A549 (cell line): ENCODE measurements around the gene EIF4G3. TPM values are rescaled to one million over a fixed set of nuclear protein-coding genes. Genes with fewer than 3 reads are reported as not detected.

Source experiments
- ATAC-seq, 2 experiments: fragments of 200-7000 bp in 1 of 2; fragments of >200 bp in 1 of 2; cut with Nextera tagmentation in 1 of 2; cut with Tn5 transposase in 1 of 2; 3 replicates each; pipeline versions ENCODE4 v1.8.0 to v1.9.1; 2018 to 2020; ENCODE audit warnings: mild to moderate bottlenecking in 1 of 2, moderate library complexity in 1 of 2
- CTCF ChIA-PET: fragments of 300-600 bp; sonication (Branson Sonifier 250); formaldehyde crosslinking; extraction: SDS; loops from one replicate; lab custom pipeline; 2021; ENCODE audit warnings: antibody characterized with exemption, inconsistent platforms; lab: Yijun Ruan, JAX
- POLR2A ChIA-PET: fragments of 350-600 bp; formaldehyde crosslinking; extraction: SDS; loops from one replicate; lab custom pipeline; 2021; ENCODE audit warnings: antibody characterized with exemption, inconsistent platforms; lab: Yijun Ruan, JAX
- DNase-seq, 2 experiments: peaks; one replicate each; pipeline versions ENCODE4 v3.0.0 to v3.0.0-alpha.2; 2011 to 2016; ENCODE audit warnings: low read depth in 1 of 2, low spot score in 1 of 2
- FAIRE-seq: peaks from 2 replicates; lab custom pipeline; 2011; peaks lifted over from hg19 to GRCh38; lab: Jason Lieb, UNC
- H3K27ac ChIP-seq, 2 experiments: fragments of >200 bp; sonication (Bioruptor Twin); formaldehyde crosslinking; 3 replicates each; pipeline ENCODE4 v1.5.1; 2016 to 2017
- H3K4me1 ChIP-seq: fragments of >200 bp; sonication (Bioruptor Twin); formaldehyde crosslinking; 3 replicates; pipeline ENCODE4 v1.6.1; 2016
- H3K4me2 ChIP-seq: fragments of >200 bp; sonication (Bioruptor Twin); formaldehyde crosslinking; 3 replicates; pipeline ENCODE4 v1.6.1; 2016
- H3K4me3 ChIP-seq: fragments of >200 bp; sonication (Bioruptor Twin); formaldehyde crosslinking; 3 replicates; pipeline ENCODE4 v1.5.1; 2016
- H3K9me3 ChIP-seq: fragments of >200 bp; sonication (Bioruptor Twin); formaldehyde crosslinking; 3 replicates; pipeline ENCODE4 v1.6.1; 2016
- BHLHE40 ChIP-seq: IDR thresholded peaks from 2 replicates; pipeline ENCODE4 v1.6.1; 2012; ENCODE audit warnings: low read depth, low read length, inconsistent platforms
- CBX8 ChIP-seq: fragments of 200-600 bp; sonication (generic); IDR thresholded peaks from 2 replicates; pipeline ENCODE4 v1.6.1; 2016
- CHD2 ChIP-seq: fragments of 150-350 bp; IDR thresholded peaks from 2 replicates; pipeline ENCODE4 v1.6.1; 2014; ENCODE audit warnings: low read length; ENCODE audit not compliant: partially characterized antibody
- EP300 ChIP-seq, 2 experiments: fragments of >200 bp; sonication (Bioruptor Twin); formaldehyde crosslinking; IDR thresholded peaks; 2 replicates in 1 of 2; 3 replicates in 1 of 2; pipeline ENCODE4 v1.6.1; 2016 to 2017
- ESRRA ChIP-seq: fragments of 150-350 bp; IDR thresholded peaks from 2 replicates; pipeline ENCODE4 v1.6.1; 2014; ENCODE audit warnings: mild to moderate bottlenecking, low read length, borderline replicate concordance
- FOXS1 ChIP-seq: fragments of 250-450 bp; sonication (Bioruptor Pico); IDR thresholded peaks from 2 replicates; pipeline ENCODE4 v1.5.0; 2020; ENCODE audit warnings: mild to moderate bottlenecking, moderate library complexity
- HOXB5 ChIP-seq: fragments of 250-450 bp; sonication (Bioruptor Pico); IDR thresholded peaks from 2 replicates; pipeline ENCODE4 v1.5.0; 2020; ENCODE audit warnings: mild to moderate bottlenecking, moderate library complexity
- JUN ChIP-seq, 2 experiments: fragments of >200 bp; sonication (Bioruptor Twin); formaldehyde crosslinking; IDR thresholded peaks; 2 replicates in 1 of 2; 3 replicates in 1 of 2; pipeline ENCODE4 v1.6.1; 2016 to 2017
- JUNB ChIP-seq: fragments of >200 bp; sonication (Bioruptor Twin); formaldehyde crosslinking; IDR thresholded peaks from 2 replicates; pipeline ENCODE4 v1.6.1; 2016
- KDM1A ChIP-seq: fragments of 200-600 bp; sonication (generic); IDR thresholded peaks from 2 replicates; pipeline ENCODE4 v1.6.1; 2016; ENCODE audit warnings: low read depth, mild to moderate bottlenecking
- KDM5A ChIP-seq: fragments of 200-600 bp; sonication (generic); IDR thresholded peaks from 2 replicates; pipeline ENCODE4 v1.6.1; 2016; ENCODE audit warnings: antibody characterized with exemption, mild to moderate bottlenecking
- MYC ChIP-seq: IDR thresholded peaks from 2 replicates; pipeline ENCODE4 v1.6.1; 2012; ENCODE audit warnings: mild to moderate bottlenecking, inconsistent platforms, low read length, improper control_type of control experiment, borderline replicate concordance
- PHF8 ChIP-seq: fragments of 200-600 bp; sonication (generic); IDR thresholded peaks from 2 replicates; pipeline ENCODE4 v1.6.1; 2016; ENCODE audit warnings: low read depth, mild to moderate bottlenecking, antibody characterized with exemption, moderate library complexity, borderline replicate concordance
- RARB ChIP-seq: fragments of 250-450 bp; sonication (Bioruptor Pico); IDR thresholded peaks from 2 replicates; pipeline ENCODE4 v1.8.0; 2021; ENCODE audit warnings: mild to moderate bottlenecking, moderate library complexity
- RCOR1 ChIP-seq: fragments of 150-350 bp; IDR thresholded peaks from 2 replicates; pipeline ENCODE4 v1.6.1; 2014; ENCODE audit warnings: antibody characterized with exemption, low read length, low read depth
- RFX5 ChIP-seq: fragments of 450-650 bp; IDR thresholded peaks from 2 replicates; pipeline ENCODE4 v1.7.1; 2014; ENCODE audit warnings: antibody characterized with exemption, mild to moderate bottlenecking, moderate library complexity
- RNF2 ChIP-seq: fragments of 200-600 bp; sonication (generic); IDR thresholded peaks from 2 replicates; pipeline ENCODE4 v1.6.1; 2016; ENCODE audit warnings: low read depth, mild to moderate bottlenecking, antibody characterized with exemption, moderate library complexity, borderline replicate concordance
- TFCP2L1 ChIP-seq: fragments of 250-450 bp; sonication (Bioruptor Pico); IDR thresholded peaks from 2 replicates; pipeline ENCODE4 v1.5.0; 2021; ENCODE audit warnings: mild to moderate bottlenecking
- ZNF302 ChIP-seq: fragments of 250-450 bp; sonication (Bioruptor Pico); IDR thresholded peaks from 2 replicates; pipeline ENCODE4 v1.9.0; 2021; ENCODE audit warnings: inconsistent platforms, mild to moderate bottlenecking, moderate library complexity
- WGBS: methylation state at CpG from one replicate; pipeline ENCODE4 v1.1.6; 2017; ENCODE audit errors: missing lambda C conversion rate; 5-methylcytosine and 5-hydroxymethylcytosine counted together
- polyA plus RNA-seq, 4 experiments: library from polyadenylated mRNA; depleted of rRNA in 3 of 4; stranded (reverse); fragments of >200 nt; fragmentation: RNase III in 1 of 4; extraction: RNeasy Plus Mini Kit Qiagen cat#74134 plus additional on column Dnase treatment in 1 of 4; gene quantifications; 2 replicates in 3 of 4; 3 replicates in 1 of 4; pipeline ENCODE4 v1.2.3, GENCODE V29; 2011 to 2017
- TF ChIP-seq, protein P1 (sequence below): IDR thresholded peaks from 2 replicates; pipeline ENCODE4 v1.6.1; 2012; ENCODE audit warnings: low read depth, borderline replicate concordance
- TF ChIP-seq, protein P2 (sequence below): fragments of 450-650 bp; IDR thresholded peaks from 2 replicates; pipeline ENCODE4 v1.6.1; 2014; ENCODE audit warnings: antibody characterized with exemption
- TF ChIP-seq, protein P3 (sequence below): fragments of >200 bp; sonication (Bioruptor Twin); formaldehyde crosslinking; IDR thresholded peaks from 2 replicates; pipeline ENCODE4 v1.6.1; 2016
- TF ChIP-seq, protein P4 (sequence below): IDR thresholded peaks from 2 replicates; pipeline ENCODE4 v1.6.1; 2012
- TF ChIP-seq, protein P5 (sequence below): fragments of >200 bp; sonication (Bioruptor Twin); formaldehyde crosslinking; IDR thresholded peaks from 3 replicates; pipeline ENCODE4 v1.6.1; 2016
- TF ChIP-seq, protein P6 (sequence below): IDR thresholded peaks from 2 replicates; pipeline ENCODE4 v1.6.1; 2012
- TF ChIP-seq, protein P7 (sequence below): fragments of >200 bp; sonication (Bioruptor Twin); formaldehyde crosslinking; IDR thresholded peaks from 3 replicates; pipeline ENCODE4 v1.5.1; 2016

EIF4G3 gene
- polyA plus RNA-seq, 2 of the 4 experiments (the other 2 are of a cell fraction) = 25.0 to 51.3 TPM

DNA sequence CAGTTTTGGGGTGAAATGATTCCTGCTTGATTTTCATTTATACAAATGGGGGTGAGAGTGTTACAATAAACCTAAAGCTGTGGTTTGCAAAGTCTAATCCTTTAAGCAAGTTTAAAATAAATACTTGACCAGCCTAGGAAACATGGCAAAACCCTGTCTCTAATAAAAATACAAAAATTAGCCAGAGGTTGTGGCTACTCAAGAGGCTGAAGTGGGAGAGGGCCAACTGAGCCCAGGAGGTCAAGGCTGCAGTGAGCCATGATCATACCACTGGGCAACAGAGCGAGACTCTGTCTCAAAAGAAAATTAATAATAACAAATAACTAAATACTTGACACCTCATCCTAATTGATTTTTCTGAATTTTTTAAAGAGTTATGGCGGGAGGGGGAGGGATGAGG lies 110.8 kb downstream of the EIF4G3 start (continued):
- TF ChIP-seq JUNB = no peak
- no peak for TF ChIP-seq RARB (CRISPR knock-in tag)
- TF ChIP-seq CBX8 = no peak
- TF ChIP-seq PHF8 = no peak
- TF ChIP-seq, protein P1, sequence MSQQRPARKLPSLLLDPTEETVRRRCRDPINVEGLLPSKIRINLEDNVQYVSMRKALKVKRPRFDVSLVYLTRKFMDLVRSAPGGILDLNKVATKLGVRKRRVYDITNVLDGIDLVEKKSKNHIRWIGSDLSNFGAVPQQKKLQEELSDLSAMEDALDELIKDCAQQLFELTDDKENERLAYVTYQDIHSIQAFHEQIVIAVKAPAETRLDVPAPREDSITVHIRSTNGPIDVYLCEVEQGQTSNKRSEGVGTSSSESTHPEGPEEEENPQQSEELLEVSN = no peak

DNA sequence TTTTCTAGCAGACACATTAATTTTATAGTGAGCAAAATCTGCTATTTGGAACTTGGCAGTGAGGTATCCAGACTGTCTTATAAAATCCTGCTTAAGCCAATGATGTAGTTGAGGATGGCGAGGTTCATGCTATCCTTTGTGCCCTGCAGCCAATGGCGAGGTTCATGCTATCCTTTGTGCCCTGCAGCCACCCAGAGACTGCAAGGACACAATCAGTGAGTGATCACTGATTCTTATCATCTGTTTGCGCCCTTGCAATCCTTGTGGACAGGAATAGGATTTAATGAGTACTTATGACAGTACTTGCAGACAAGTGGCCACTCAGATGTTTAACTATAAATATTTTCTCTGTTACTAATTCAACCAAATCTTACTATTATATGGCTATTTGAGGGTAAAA lies 112.6 kb downstream of the EIF4G3 start:
- no peak for ATAC-seq
- TF ChIP-seq, protein P2, sequence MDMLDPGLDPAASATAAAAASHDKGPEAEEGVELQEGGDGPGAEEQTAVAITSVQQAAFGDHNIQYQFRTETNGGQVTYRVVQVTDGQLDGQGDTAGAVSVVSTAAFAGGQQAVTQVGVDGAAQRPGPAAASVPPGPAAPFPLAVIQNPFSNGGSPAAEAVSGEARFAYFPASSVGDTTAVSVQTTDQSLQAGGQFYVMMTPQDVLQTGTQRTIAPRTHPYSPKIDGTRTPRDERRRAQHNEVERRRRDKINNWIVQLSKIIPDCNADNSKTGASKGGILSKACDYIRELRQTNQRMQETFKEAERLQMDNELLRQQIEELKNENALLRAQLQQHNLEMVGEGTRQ = no peak
- TF ChIP-seq, protein P3, sequence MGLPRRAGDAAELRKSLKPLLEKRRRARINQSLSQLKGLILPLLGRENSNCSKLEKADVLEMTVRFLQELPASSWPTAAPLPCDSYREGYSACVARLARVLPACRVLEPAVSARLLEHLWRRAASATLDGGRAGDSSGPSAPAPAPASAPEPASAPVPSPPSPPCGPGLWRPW = no peak
- TF ChIP-seq PHF8 = no peak
- TF ChIP-seq, protein P4, sequence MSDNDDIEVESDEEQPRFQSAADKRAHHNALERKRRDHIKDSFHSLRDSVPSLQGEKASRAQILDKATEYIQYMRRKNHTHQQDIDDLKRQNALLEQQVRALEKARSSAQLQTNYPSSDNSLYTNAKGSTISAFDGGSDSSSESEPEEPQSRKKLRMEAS = no peak
- no peak for TF ChIP-seq RCOR1
- TF ChIP-seq MYC = no peak
- no peak for TF ChIP-seq JUN (IDR thresholded peaks at IDR 0.05)
- no peak for TF ChIP-seq RNF2
- TF ChIP-seq, all 56 proteins: peak for 0
- no peak for DNase-seq
- peaks cover 18% of the 10 kb centered on the region for H3K4me1 ChIP-seq
- no peak overlapping the region for H3K27ac ChIP-seq
- ChIA-PET CTCF (no interaction called here), POLR2A (no interaction called here)
- FAIRE-seq = no peak
- no peak overlapping the region for H3K4me2 ChIP-seq
- no peaks in the 10 kb centered on the region for H3K9me3 ChIP-seq
- 75% methylated on average over 3 of the region's 3 CpGs for WGBS
- no peak overlapping the region for H3K4me3 ChIP-seq

DNA sequence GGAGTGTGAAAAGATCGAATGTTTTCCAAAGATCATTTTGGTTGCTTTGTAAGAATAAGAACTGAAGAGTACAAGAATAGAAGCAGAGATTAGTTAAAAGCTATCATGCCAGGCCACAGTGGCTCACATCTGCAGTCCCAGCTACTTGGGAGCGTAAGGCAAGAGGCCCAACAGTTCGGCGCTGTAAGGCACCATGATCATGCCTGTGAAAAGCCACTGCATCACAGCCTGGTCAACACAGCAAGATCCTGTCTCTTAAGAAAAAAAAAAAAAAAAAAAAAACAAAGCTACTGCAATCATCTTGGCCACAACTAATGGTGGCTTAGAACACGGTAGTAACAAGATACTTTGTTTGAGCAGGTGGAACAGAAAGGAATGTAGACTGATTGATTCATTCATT lies 116.2 kb downstream of the EIF4G3 start:
- H3K4me2 ChIP-seq = no peak overlapping the region
- no peak overlapping the region for H3K27ac ChIP-seq
- 84% methylated on average over 5 of the region's 5 CpGs for WGBS
- H3K4me3 ChIP-seq = no peak overlapping the region
- ATAC-seq (no peak), FAIRE-seq (no peak), DNase-seq (no peak)
- ChIA-PET POLR2A (no interaction called here), CTCF (no interaction called here)
- H3K9me3 ChIP-seq = no peaks in the 10 kb centered on the region
- no peak for TF ChIP-seq FOXS1 (CRISPR knock-in tag)
- peaks cover 25% of the 10 kb centered on the region for H3K4me1 ChIP-seq

DNA sequence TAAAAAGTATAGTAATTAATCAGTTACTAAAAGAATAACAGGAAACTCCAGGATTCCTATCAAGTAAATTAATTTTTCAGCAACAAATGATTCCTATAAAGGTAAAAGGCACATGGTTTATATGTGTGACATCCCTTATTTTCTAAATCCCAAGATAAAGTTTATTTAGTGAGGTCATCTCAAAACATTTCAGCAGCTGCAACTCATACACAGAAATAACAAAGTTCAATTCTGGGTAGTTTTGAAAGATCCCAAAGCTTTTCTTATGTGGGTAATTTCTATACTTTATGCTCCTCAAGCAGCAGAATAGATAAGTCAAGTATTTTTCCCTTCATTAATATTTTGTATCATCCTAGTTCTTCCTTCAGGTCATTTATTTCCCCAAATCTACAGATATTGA lies 117.7 kb downstream of the EIF4G3 start:
- ChIA-PET POLR2A (no interaction called here), CTCF (no interaction called here)
- Histone ChIP-seq H3K9me3 (no peaks in the 10 kb centered on the region), H3K4me3 (no peak overlapping the region), H3K4me2 (peak overlapping the region; percentile 41; the same call in 2 of the 3 replicates), H3K4me1 (peaks cover 23% of the 10 kb centered on the region), H3K27ac (no peak overlapping the region)
- FAIRE-seq (no peak), ATAC-seq (no peak), DNase-seq (no peak)
- TF ChIP-seq ESRRA = no peak
- TF ChIP-seq ZNF302 (CRISPR knock-in tag) = no peak
- no peak for TF ChIP-seq HOXB5
- TF ChIP-seq, protein P5, sequence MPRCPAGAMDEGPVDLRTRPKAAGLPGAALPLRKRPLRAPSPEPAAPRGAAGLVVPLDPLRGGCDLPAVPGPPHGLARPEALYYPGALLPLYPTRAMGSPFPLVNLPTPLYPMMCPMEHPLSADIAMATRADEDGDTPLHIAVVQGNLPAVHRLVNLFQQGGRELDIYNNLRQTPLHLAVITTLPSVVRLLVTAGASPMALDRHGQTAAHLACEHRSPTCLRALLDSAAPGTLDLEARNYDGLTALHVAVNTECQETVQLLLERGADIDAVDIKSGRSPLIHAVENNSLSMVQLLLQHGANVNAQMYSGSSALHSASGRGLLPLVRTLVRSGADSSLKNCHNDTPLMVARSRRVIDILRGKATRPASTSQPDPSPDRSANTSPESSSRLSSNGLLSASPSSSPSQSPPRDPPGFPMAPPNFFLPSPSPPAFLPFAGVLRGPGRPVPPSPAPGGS = no peak
- no peak for TF ChIP-seq BHLHE40
- TF ChIP-seq, protein P2 = no peak
- TF ChIP-seq, protein P6, sequence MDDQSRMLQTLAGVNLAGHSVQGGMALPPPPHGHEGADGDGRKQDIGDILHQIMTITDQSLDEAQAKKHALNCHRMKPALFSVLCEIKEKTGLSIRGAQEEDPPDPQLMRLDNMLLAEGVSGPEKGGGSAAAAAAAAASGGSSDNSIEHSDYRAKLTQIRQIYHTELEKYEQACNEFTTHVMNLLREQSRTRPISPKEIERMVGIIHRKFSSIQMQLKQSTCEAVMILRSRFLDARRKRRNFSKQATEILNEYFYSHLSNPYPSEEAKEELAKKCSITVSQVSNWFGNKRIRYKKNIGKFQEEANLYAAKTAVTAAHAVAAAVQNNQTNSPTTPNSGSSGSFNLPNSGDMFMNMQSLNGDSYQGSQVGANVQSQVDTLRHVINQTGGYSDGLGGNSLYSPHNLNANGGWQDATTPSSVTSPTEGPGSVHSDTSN = no peak
- TF ChIP-seq TFCP2L1 (CRISPR knock-in tag) = no peak
- TF ChIP-seq MYC = no peak
- TF ChIP-seq EP300 (IDR thresholded peaks at IDR 0.05) = no peak
- no peak for TF ChIP-seq RFX5
- no peak for TF ChIP-seq CBX8
- TF ChIP-seq CHD2 = no peak
- no peak for TF ChIP-seq JUNB
- TF ChIP-seq KDM1A = no peak
- no peak for TF ChIP-seq KDM5A
- TF ChIP-seq, protein P7, sequence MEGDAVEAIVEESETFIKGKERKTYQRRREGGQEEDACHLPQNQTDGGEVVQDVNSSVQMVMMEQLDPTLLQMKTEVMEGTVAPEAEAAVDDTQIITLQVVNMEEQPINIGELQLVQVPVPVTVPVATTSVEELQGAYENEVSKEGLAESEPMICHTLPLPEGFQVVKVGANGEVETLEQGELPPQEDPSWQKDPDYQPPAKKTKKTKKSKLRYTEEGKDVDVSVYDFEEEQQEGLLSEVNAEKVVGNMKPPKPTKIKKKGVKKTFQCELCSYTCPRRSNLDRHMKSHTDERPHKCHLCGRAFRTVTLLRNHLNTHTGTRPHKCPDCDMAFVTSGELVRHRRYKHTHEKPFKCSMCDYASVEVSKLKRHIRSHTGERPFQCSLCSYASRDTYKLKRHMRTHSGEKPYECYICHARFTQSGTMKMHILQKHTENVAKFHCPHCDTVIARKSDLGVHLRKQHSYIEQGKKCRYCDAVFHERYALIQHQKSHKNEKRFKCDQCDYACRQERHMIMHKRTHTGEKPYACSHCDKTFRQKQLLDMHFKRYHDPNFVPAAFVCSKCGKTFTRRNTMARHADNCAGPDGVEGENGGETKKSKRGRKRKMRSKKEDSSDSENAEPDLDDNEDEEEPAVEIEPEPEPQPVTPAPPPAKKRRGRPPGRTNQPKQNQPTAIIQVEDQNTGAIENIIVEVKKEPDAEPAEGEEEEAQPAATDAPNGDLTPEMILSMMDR = no peak
